ENCODE measurements around the gene HES6. TPM values are rescaled to one million over a fixed set of nuclear protein-coding genes. Genes with fewer than 3 reads are reported as not detected.
"Not testable (repeated sequence)": the region's sequence is repeated elsewhere in the genome, so short reads cannot be mapped to it uniquely, and the experiment has no call there.

Gene HES6
- total RNA-seq, 2 donors from 2014 or later = 2.5 to 12.3 TPM

DNA sequence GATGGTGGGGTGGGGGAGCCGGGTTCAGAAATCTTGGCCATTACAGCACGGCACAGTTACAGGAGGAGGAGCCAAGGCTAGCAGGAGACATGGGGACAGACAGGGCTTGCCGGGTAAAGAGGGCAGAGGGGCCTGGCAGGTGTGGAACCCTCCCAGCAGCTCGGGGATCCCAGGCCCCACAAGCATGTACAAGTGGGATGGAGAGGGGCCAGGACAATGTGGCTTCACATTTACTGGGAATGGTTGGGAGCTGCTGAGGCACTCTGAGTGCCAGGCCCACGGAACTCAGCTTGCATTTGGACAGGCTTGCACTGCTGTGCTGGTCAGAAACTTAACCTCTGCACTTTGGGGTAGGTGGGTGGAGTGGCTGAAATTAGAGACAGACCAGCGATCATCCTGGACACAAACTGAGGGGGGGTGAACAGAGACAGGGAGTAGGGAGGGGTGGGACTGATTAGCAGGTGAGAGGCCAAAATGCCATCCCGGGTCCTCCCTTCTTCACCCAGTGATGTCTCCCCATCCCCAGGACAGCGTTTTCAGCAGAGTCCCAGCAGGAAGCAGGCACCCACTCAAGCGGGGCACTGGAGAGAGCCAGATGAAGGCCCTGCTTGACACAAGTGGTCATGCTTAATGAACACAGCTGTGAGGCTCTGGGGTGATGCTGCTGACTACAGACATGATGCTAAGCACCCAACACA, 38.9 kb upstream of the HES6 start:
- H3K4me3 ChIP-seq = no peak overlapping the region
- DNase-seq (ENCODE audit: low spot score) = no peak
- TF ChIP-seq, protein P1, sequence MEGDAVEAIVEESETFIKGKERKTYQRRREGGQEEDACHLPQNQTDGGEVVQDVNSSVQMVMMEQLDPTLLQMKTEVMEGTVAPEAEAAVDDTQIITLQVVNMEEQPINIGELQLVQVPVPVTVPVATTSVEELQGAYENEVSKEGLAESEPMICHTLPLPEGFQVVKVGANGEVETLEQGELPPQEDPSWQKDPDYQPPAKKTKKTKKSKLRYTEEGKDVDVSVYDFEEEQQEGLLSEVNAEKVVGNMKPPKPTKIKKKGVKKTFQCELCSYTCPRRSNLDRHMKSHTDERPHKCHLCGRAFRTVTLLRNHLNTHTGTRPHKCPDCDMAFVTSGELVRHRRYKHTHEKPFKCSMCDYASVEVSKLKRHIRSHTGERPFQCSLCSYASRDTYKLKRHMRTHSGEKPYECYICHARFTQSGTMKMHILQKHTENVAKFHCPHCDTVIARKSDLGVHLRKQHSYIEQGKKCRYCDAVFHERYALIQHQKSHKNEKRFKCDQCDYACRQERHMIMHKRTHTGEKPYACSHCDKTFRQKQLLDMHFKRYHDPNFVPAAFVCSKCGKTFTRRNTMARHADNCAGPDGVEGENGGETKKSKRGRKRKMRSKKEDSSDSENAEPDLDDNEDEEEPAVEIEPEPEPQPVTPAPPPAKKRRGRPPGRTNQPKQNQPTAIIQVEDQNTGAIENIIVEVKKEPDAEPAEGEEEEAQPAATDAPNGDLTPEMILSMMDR (IDR thresholded peaks at IDR 0.05) = no peak
- peaks cover 26% of the 10 kb centered on the region for H3K36me3 ChIP-seq
- no peaks in the 10 kb centered on the region for H3K27me3 ChIP-seq (replicated peaks; ENCODE audit: insufficient read depth)
- peaks cover 0 to 22% of the 10 kb centered on the region in 2 donors for H3K4me1 ChIP-seq (ENCODE audit: control insufficient read depth in 1 of 2, low read depth in 2 of 2)
- no peaks in the 10 kb centered on the region for H3K9me3 ChIP-seq
- no peak overlapping the region for H3K27ac ChIP-seq
- ATAC-seq (ENCODE audit: insufficient number of reproducible peaks, low FRiP score, low read depth) = no peak

DNA sequence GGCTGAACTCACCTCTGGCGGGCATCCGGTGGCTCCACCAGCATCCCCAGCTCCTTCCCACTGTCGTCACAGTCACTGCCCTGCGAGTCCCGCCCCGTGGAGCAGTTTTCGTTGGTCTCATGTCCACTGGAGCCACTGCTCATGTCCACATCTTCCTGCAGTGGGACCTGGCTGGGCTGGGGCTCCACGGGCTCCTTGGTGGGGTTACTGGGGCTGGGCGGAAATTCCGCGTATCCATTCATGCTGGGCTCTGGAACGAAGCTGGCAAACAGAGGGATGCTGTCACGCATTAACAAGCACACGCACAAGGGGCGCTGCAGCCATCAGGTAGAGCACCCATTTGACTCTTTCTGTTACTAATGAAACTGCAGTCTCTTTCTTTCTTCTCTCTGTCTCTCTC, 37.9 kb upstream of the HES6 start:
- peaks cover 30% of the 10 kb centered on the region for H3K36me3 ChIP-seq

DNA sequence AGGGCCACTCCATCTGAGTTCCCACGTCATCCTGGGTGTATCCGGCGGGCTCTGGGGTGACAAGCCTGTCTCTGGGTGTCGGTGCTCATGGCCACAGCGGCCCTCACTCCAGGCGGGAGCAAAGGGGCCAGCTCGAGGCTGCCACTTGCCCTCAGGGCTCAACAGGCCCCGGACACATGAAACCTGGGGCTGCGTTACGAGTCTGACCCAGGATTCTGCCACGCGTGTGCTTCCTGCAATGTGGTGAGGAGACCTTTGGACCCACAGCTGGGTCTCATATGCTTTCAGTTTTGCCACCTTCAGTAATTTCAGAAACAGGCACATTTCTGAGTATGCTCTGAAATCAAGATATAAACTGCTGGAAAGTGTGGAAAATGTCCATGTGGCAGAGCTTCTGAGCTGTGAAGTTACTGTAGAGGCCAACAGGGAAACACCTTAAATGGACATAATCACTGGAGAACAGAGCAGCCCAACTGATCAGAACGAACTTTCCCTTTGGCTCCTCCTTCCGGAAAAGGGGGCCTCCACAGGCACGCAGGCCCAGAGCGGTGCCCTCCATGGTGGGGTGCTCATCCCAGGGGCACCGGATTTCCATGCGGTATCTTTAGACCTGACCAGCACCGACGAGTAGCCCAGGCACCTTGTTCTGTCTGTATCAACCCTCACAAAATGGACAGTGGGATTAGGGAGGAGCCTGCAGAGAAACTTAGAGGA, 34.5 kb upstream of the HES6 start:
- TF ChIP-seq, protein P1 (IDR thresholded peaks at IDR 0.05) = no peak
- Histone ChIP-seq H3K27ac (no peak overlapping the region), H3K4me3 (no peak overlapping the region), H3K9me3 (no peaks in the 10 kb centered on the region), H3K36me3 (peaks cover 47% of the 10 kb centered on the region), H3K27me3 (replicated peaks; ENCODE audit: insufficient read depth) (no peaks in the 10 kb centered on the region), H3K4me1 (ENCODE audit: control insufficient read depth in 1 of 2, low read depth in 2 of 2) (no peaks in the 10 kb centered on the region)
- DNase-seq (ENCODE audit: low spot score) (no peak), ATAC-seq (ENCODE audit: insufficient number of reproducible peaks, low FRiP score, low read depth) (no peak)

More for the DNA sequence above, 37.9 kb upstream of the HES6 start:
- ATAC-seq (ENCODE audit: insufficient number of reproducible peaks, low FRiP score, low read depth) (no peak), DNase-seq (ENCODE audit: low spot score) (no peak)
- no peaks in the 10 kb centered on the region for H3K9me3 ChIP-seq
- H3K4me1 ChIP-seq (ENCODE audit: control insufficient read depth in 1 of 2, low read depth in 2 of 2) = peaks cover 0 to 11% of the 10 kb centered on the region in 2 donors
- H3K4me3 ChIP-seq = no peak overlapping the region
- H3K27ac ChIP-seq = no peak overlapping the region
- no peaks in the 10 kb centered on the region for H3K27me3 ChIP-seq (replicated peaks; ENCODE audit: insufficient read depth)
- TF ChIP-seq, protein P1 (IDR thresholded peaks at IDR 0.05) = no peak

DNA sequence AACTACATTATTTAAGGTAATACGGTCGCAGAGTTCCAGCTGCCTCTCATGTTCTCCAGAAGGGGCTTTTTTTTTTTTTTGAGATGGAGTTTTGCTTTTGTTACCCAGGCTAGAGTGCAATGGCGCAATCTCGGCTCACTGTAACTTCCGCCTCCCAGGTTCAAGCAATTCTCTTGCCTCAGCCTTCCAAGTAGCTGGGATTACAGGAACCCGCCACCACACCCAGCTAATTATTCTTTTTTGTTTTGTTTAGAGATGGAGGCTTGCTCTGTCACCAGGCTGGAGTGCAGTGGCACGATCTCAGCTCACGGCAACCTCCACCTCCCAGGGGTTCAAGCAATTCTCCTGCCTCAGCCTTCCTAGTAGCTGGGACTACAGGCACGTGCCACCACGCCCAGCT, 33.6 kb upstream of the HES6 start:
- H3K27me3 ChIP-seq (replicated peaks; ENCODE audit: insufficient read depth); H3K9me3 ChIP-seq; H3K4me3 ChIP-seq; DNase-seq (ENCODE audit: low spot score); H3K27ac ChIP-seq; ATAC-seq (ENCODE audit: insufficient number of reproducible peaks, low FRiP score, low read depth); H3K4me1 ChIP-seq (ENCODE audit: control insufficient read depth in 1 of 2, low read depth in 2 of 2): not testable (repeated sequence)
- H3K36me3 ChIP-seq = peaks cover 54% of the 10 kb centered on the region

DNA sequence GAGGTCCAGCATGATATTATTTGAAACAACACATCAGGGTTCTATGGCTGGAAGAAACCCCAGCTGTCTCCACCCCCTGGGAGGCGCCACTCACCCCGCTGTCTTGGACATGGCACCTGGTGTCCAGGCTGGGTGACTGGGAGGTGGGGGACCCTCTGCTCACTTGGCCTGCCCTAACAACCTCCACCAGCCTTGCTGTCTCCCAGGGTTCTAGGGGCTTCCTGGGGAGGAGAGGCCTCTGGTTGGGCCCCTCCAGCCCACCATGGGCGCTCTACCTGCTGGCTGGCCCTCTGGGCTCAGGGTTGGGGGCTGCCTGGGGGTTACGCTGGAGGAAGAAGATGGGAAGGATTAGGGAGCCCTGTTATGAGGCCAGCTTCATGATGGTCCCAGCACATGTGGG, 32.3 kb upstream of the HES6 start:
- DNase-seq (ENCODE audit: low spot score) (no peak), ATAC-seq (ENCODE audit: insufficient number of reproducible peaks, low FRiP score, low read depth) (no peak)
- H3K36me3 ChIP-seq = peaks cover 67% of the 10 kb centered on the region

DNA sequence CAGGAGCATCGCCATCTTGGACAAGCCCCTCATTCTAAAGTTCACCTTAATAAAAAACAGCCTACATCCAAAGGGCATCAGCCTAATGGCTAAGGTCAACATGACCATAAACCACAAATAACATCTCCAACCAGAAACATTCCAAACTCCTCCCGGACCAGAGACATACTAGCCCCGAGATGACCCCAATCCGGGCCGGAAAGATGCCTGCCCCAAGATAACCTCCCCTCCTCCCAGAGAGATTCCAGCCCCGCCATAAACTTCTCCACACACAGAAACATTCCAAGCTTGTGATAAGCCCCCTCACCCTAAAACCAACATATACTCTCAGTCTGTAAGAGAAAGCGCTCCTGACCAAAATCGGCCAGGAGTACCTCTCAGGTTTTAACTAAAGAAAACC, 31.8 kb upstream of the HES6 start:
- DNase-seq (ENCODE audit: low spot score); ATAC-seq (ENCODE audit: insufficient number of reproducible peaks, low FRiP score, low read depth); H3K4me3 ChIP-seq; H3K27ac ChIP-seq; H3K4me1 ChIP-seq (ENCODE audit: control insufficient read depth in 1 of 2, low read depth in 2 of 2); H3K27me3 ChIP-seq (replicated peaks; ENCODE audit: insufficient read depth); H3K9me3 ChIP-seq: not testable (repeated sequence)
- peaks cover 66% of the 10 kb centered on the region for H3K36me3 ChIP-seq

More for the DNA sequence above, 32.3 kb upstream of the HES6 start:
- Histone ChIP-seq H3K27me3 (replicated peaks; ENCODE audit: insufficient read depth) (no peaks in the 10 kb centered on the region), H3K27ac (no peak overlapping the region), H3K9me3 (no peaks in the 10 kb centered on the region), H3K4me3 (no peak overlapping the region), H3K4me1 (ENCODE audit: control insufficient read depth in 1 of 2, low read depth in 2 of 2) (no peaks in the 10 kb centered on the region)
- TF ChIP-seq, protein P1 (IDR thresholded peaks at IDR 0.05) = no peak
